GM12878 (cell line): ENCODE measurements around the gene RUNDC3A. TPM values are rescaled to one million over a fixed set of nuclear protein-coding genes. Genes with fewer than 3 reads are reported as not detected.

ENCODE experiments used
- ATAC-seq: fragments of 200-7000 bp; cut with Tn5 transposase; 3 replicates; pipeline ENCODE4 v1.9.1; 2020; ENCODE audit warnings: mild to moderate bottlenecking, moderate library complexity
- BruUV-seq: library from RNA; stranded (reverse); fragments of 400-500 nt; replicated peaks from 2 replicates; lab custom pipeline; 2021; lab: Mats Ljungman, UMichigan
- CTCF ChIA-PET: fragments of 300-600 bp; sonication (Branson Sonifier 250); formaldehyde crosslinking; extraction: SDS; loops from one replicate; lab custom pipeline; 2021; ENCODE audit warnings: inconsistent platforms; lab: Yijun Ruan, JAX
- POLR2A ChIA-PET: fragments of 350-600 bp; formaldehyde crosslinking; extraction: SDS; loops from one replicate; lab custom pipeline; 2021; ENCODE audit warnings: inconsistent platforms; lab: Charles Lee
- RAD21 ChIA-PET: fragments of 300-600 bp; sonication (Branson Sonifier 250); formaldehyde crosslinking; loops from one replicate; lab custom pipeline; 2023; ENCODE audit warnings: antibody characterized with exemption; ENCODE audit not compliant: unreplicated experiment; lab: Charles Lee
- SMC1A ChIA-PET: fragments of 300-600 bp; sonication (Branson Sonifier 250); formaldehyde crosslinking; loops from one replicate; lab custom pipeline; 2023; ENCODE audit not compliant: unreplicated experiment, uncharacterized antibody; lab: Charles Lee
- DNase-seq: peaks from one replicate; pipeline ENCODE4 v3.0.0-alpha.2; 2011; ENCODE audit warnings: low read depth, low spot score
- FAIRE-seq: peaks from 3 replicates; lab custom pipeline; 2011; peaks lifted over from hg19 to GRCh38; lab: Jason Lieb, UNC
- H2AFZ ChIP-seq: 2 replicates; pipeline ENCODE4 v1.6.0; 2011; ENCODE audit warnings: low read depth, low read length, control low read depth; ENCODE audit not compliant: control insufficient read depth
- H3K27ac ChIP-seq: 2 replicates; pipeline ENCODE4 v1.5.1; 2011; ENCODE audit warnings: control low read depth; ENCODE audit not compliant: control insufficient read depth, insufficient read depth
- H3K27me3 ChIP-seq, 2 experiments: replicated peaks in 1 of 2; 2 replicates each; pipeline versions ENCODE4 v1.6.0 to v1.6.1; 2011; ENCODE audit warnings: low read length in 1 of 2; ENCODE audit not compliant: control insufficient read depth in 2 of 2, insufficient read depth in 2 of 2
- H3K36me3 ChIP-seq, 2 experiments: 2 replicates each; pipeline ENCODE4 v1.5.1; 2011; ENCODE audit warnings: low read length in 1 of 2; ENCODE audit not compliant: control insufficient read depth in 2 of 2, insufficient read depth in 2 of 2
- H3K4me1 ChIP-seq: 2 replicates; pipeline ENCODE4 v1.6.1; 2011; ENCODE audit warnings: mild to moderate bottlenecking, low read length, moderate library complexity, mixed read lengths; ENCODE audit not compliant: control insufficient read depth, insufficient read depth
- H3K4me2 ChIP-seq: 2 replicates; pipeline ENCODE4 v1.6.0; 2011; ENCODE audit warnings: control low read depth; ENCODE audit not compliant: control insufficient read depth, insufficient read depth
- H3K4me3 ChIP-seq: fragments of 200-600 bp; sonication (generic); 2 replicates; pipeline ENCODE4 v1.5.1; 2016
- H3K79me2 ChIP-seq: 2 replicates; pipeline ENCODE4 v1.6.0; 2011; ENCODE audit warnings: low read length; ENCODE audit not compliant: control insufficient read depth, insufficient read depth
- H3K9ac ChIP-seq: 2 replicates; pipeline ENCODE4 v1.8.0; 2011; ENCODE audit warnings: low read length, control low read depth, mixed read lengths; ENCODE audit not compliant: control insufficient read depth, insufficient read depth
- H3K9me3 ChIP-seq: replicated peaks from 3 replicates; pipeline ENCODE4 v1.5.1; 2011; ENCODE audit warnings: mild to moderate bottlenecking, low read length; ENCODE audit not compliant: control insufficient read depth, insufficient read depth
- H4K20me1 ChIP-seq: 2 replicates; pipeline ENCODE4 v1.6.0; 2011; ENCODE audit not compliant: control insufficient read depth, insufficient read depth
- BCL3 ChIP-seq: IDR thresholded peaks from 2 replicates; pipeline ENCODE4 v1.6.1; 2011; ENCODE audit warnings: borderline replicate concordance, low read depth, mild to moderate bottlenecking, moderate library complexity, low read length; ENCODE audit not compliant: insufficient read depth, poor library complexity, severe bottlenecking
- CBX3 ChIP-seq: fragments of 200-600 bp; sonication (generic); IDR thresholded peaks from 2 replicates; pipeline ENCODE4 v1.6.1; 2016; ENCODE audit warnings: low read depth, borderline replicate concordance
- CUX1 ChIP-seq: IDR thresholded peaks from 2 replicates; pipeline ENCODE4 v1.6.1; 2012; ENCODE audit warnings: improper control_type of control experiment, low read depth, low read length; ENCODE audit not compliant: insufficient replicate concordance
- HCFC1 ChIP-seq: fragments of 150-350 bp; IDR thresholded peaks from 2 replicates; pipeline ENCODE4 v1.6.1; 2014; ENCODE audit warnings: low read length
- HSF1 ChIP-seq: fragments of 150-350 bp; IDR thresholded peaks from 2 replicates; pipeline ENCODE4 v1.6.1; 2014; ENCODE audit warnings: mild to moderate bottlenecking, low read depth, low read length
- NBN ChIP-seq: fragments of 450-650 bp; IDR thresholded peaks from 2 replicates; pipeline ENCODE4 v1.6.1; 2016
- NFYA ChIP-seq: IDR thresholded peaks from 2 replicates; pipeline ENCODE4 v1.6.1; 2011; ENCODE audit warnings: low read depth, mild to moderate bottlenecking, low read length, improper control_type of control experiment, borderline replicate concordance
- SIN3A ChIP-seq: IDR thresholded peaks from 2 replicates; pipeline ENCODE4 v1.6.1; 2012; ENCODE audit warnings: low read depth, low read length, improper control_type of control experiment
- SIX5 ChIP-seq: IDR thresholded peaks from 2 replicates; pipeline ENCODE4 v1.6.1; 2011; ENCODE audit warnings: mild to moderate bottlenecking, low read depth, low read length, moderate library complexity; ENCODE audit not compliant: severe bottlenecking
- ZBTB4 ChIP-seq: fragments of 450-650 bp; formaldehyde crosslinking; IDR thresholded peaks from 2 replicates; pipeline ENCODE4 v1.4.0; 2022; ENCODE audit warnings: mild to moderate bottlenecking, moderate library complexity
- WGBS: methylation state at CpG from one replicate; pipeline ENCODE4 v1.1.6; 2016; ENCODE audit warnings: low lambda C conversion rate; ENCODE audit not compliant: insufficient replicate concordance, insufficient coverage; ENCODE audit errors: missing lambda C conversion rate; 5-methylcytosine and 5-hydroxymethylcytosine counted together
- in situ Hi-C: fragments of 300-500 bp; cut with MboI; formaldehyde crosslinking; loops from 9 replicates; pipeline ENCODE4 v1.14.3; 2018; ENCODE audit warnings: mixed read lengths
- intact Hi-C: fragments of 100-400 bp; cut with micrococcal nuclease; formaldehyde crosslinking; loops from one replicate; pipeline ENCODE4 v1.14.2; 2022; ENCODE audit not compliant: unreplicated experiment
- polyA plus RNA-seq, 11 experiments: library from polyadenylated mRNA; depleted of rRNA in 4 of 11; unstranded in 6 of 11; stranded (reverse) in 5 of 11; fragments of >200 nt; fragmentation: Nextera tagmentation in 4 of 11; fragmentation: Illumina TruSeq in 1 of 11; extraction: Ambion mirVana in 4 of 11; extraction: Trizol in 1 of 11; gene quantifications; 1 replicate in 1 of 11; 2 replicates in 10 of 11; pipeline versions ENCODE4 v1.2.1 to v1.2.3, GENCODE V29; 2011 to 2016; ENCODE audit warnings: inconsistent platforms in 2 of 11, missing spikeins in 2 of 11, low read depth in 1 of 11
- total RNA-seq, 4 experiments: library from RNA; depleted of rRNA in 3 of 4; stranded (reverse); fragments of >200 nt in 3 of 4; fragmentation: Illumina TruSeq in 1 of 4; extraction: Trizol in 1 of 4; gene quantifications; 2 replicates each; pipeline versions ENCODE4 v1.2.1 to v1.2.3, GENCODE V29; 2013 to 2021
- TF ChIP-seq, protein P1 (sequence below): IDR thresholded peaks from 2 replicates; pipeline ENCODE4 v1.6.1; 2012; ENCODE audit warnings: low read length, inconsistent platforms

RUNDC3A gene
- total and polyA plus RNA-seq, 10 of the 15 experiments (the other 5 are each of a cell fraction or from before 2014, with no cell fraction given), result 0.07 to 0.17 TPM; not detected in 8

DNA sequence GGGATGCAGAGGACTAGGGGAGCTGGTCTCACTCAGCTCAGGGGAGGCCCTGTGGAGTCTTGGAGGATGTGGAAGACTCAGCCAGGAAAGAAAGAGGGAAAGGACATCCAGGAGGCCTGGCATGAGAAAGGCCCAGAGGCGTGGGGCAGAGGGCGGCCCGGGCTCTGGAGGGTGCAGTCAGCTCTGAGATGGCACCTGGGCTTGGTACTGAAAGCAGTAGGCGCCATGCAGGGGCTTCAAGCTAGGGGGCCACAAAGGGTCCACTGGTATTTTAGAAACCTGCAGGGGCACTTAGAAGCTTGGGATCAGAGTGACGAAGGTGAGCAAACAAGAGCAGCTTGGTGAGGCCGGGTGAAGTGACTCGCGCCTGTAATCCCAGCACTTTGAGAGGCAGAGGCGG is 49.7 kb downstream of the RUNDC3A start:
- no peak for FAIRE-seq
- ChIA-PET POLR2A (interaction anchor here (0.6 kb wide), 1 partner anchor 132 kb away, joined by 3 read pairs; no protein-coding TSS in a partner anchor), RAD21 (no interaction called here), SMC1A (no interaction called here), CTCF (interaction anchor here (0.6 to 2.7 kb wide), 8 partner anchors 8 to 630 kb away, joined by 3 to 11 read pairs (median 4); no protein-coding TSS in a partner anchor)
- 87% methylated on average over 9 of the region's 9 CpGs for WGBS
- no peak overlapping the region for H2AFZ ChIP-seq
- intact Hi-C loops, result no loop called here
- no TSS peak for BruUV-seq
- no peaks in the 10 kb centered on the region for H4K20me1 ChIP-seq
- no peaks in the 10 kb centered on the region for H3K4me1 ChIP-seq
- H3K27ac ChIP-seq, result no peak overlapping the region
- no peak overlapping the region for H3K4me3 ChIP-seq
- H3K4me2 ChIP-seq, result no peak overlapping the region
- H3K79me2 ChIP-seq, result no peaks in the 10 kb centered on the region
- ATAC-seq, result no peak
- H3K9ac ChIP-seq, result no peak overlapping the region
- H3K36me3 ChIP-seq, result no peaks in the 10 kb centered on the region; a peak in 1 of 4 replicates
- no peak for DNase-seq
- no peaks in the 10 kb centered on the region for H3K9me3 ChIP-seq
- in situ Hi-C loops, result no loop called here
- H3K27me3 ChIP-seq, result peaks cover 0 to 2% of the 10 kb centered on the region in 2 experiments; a peak in 1 of 4 replicates
- TF ChIP-seq ZBTB4 (CRISPR knock-in tag), result no peak
- no peak for TF ChIP-seq CBX3
- no peak for TF ChIP-seq SIX5
- no peak for TF ChIP-seq SIN3A
- TF ChIP-seq HSF1, result no peak
- TF ChIP-seq, protein P1, sequence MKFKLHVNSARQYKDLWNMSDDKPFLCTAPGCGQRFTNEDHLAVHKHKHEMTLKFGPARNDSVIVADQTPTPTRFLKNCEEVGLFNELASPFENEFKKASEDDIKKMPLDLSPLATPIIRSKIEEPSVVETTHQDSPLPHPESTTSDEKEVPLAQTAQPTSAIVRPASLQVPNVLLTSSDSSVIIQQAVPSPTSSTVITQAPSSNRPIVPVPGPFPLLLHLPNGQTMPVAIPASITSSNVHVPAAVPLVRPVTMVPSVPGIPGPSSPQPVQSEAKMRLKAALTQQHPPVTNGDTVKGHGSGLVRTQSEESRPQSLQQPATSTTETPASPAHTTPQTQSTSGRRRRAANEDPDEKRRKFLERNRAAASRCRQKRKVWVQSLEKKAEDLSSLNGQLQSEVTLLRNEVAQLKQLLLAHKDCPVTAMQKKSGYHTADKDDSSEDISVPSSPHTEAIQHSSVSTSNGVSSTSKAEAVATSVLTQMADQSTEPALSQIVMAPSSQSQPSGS, result no peak
- TF ChIP-seq HCFC1, result no peak
- no peak for TF ChIP-seq NBN
- TF ChIP-seq BCL3, result no peak
- no peak for TF ChIP-seq NFYA
- TF ChIP-seq CUX1, result no peak
